KOPT-K1 (cell line): ENCODE data around the gene GRIK4.

Experiments used
- H3K27ac ChIP-seq: fragments of 200-600 bp; sonication (generic); 2 replicates; pipeline ENCODE4 v1.5.1; 2016; ENCODE audit warnings: antibody characterized with exemption, mild to moderate bottlenecking, low read depth, low read length; ENCODE audit not compliant: poor library complexity, severe bottlenecking
- H3K36me3 ChIP-seq: fragments of 200-600 bp; sonication (generic); 2 replicates; pipeline ENCODE4 v1.5.1; 2017; ENCODE audit warnings: antibody characterized with exemption, mild to moderate bottlenecking, low read length, moderate library complexity; ENCODE audit not compliant: insufficient read depth
- H3K9me3 ChIP-seq: fragments of 200-600 bp; sonication (generic); 2 replicates; pipeline ENCODE4 v1.5.1; 2017; ENCODE audit warnings: antibody characterized with exemption, low read length, mild to moderate bottlenecking; ENCODE audit not compliant: insufficient read depth, poor library complexity, severe bottlenecking

GRIK4 gene

GRCh38 chr11:120800206-120800605, 288.7 kb downstream of the GRIK4 start:
- no peaks in the 10 kb centered on the region for H3K36me3 ChIP-seq
- no peaks in the 10 kb centered on the region for H3K9me3 ChIP-seq
- no peak overlapping the region for H3K27ac ChIP-seq

GRCh38 chr11:120801801-120802689, 290.5 kb downstream of the GRIK4 start:
- H3K27ac ChIP-seq, result no peak overlapping the region
- no peaks in the 10 kb centered on the region for H3K36me3 ChIP-seq
- no peaks in the 10 kb centered on the region for H3K9me3 ChIP-seq

GRCh38 chr11:120805960-120806555, 294.5 kb downstream of the GRIK4 start:
- Histone ChIP-seq H3K9me3 (no peaks in the 10 kb centered on the region), H3K27ac (no peak overlapping the region), H3K36me3 (no peaks in the 10 kb centered on the region)

- Histone ChIP-seq H3K27ac (no peak overlapping the region), H3K9me3 (no peaks in the 10 kb centered on the region), H3K36me3 (no peaks in the 10 kb centered on the region)
Observed at GRCh38 chr11:120807414-120808150, 296.0 kb downstream of the GRIK4 start.

- no peaks in the 10 kb centered on the region for H3K9me3 ChIP-seq
- no peaks in the 10 kb centered on the region for H3K36me3 ChIP-seq
- no peak overlapping the region for H3K27ac ChIP-seq
Observed at GRCh38 chr11:120808616-120809050, 297.1 kb downstream of the GRIK4 start.

GRCh38 chr11:120810251-120810650, 298.7 kb downstream of the GRIK4 start:
- Histone ChIP-seq H3K27ac (no peak overlapping the region), H3K36me3 (no peaks in the 10 kb centered on the region), H3K9me3 (no peaks in the 10 kb centered on the region)

GRCh38 chr11:120811199-120811598, 299.7 kb downstream of the GRIK4 start:
- Histone ChIP-seq H3K27ac (no peak overlapping the region), H3K36me3 (no peaks in the 10 kb centered on the region)

GRCh38 chr11:120811731-120812130, 300.2 kb downstream of the GRIK4 start:
- no peak overlapping the region for H3K27ac ChIP-seq
- H3K36me3 ChIP-seq, result no peaks in the 10 kb centered on the region
- no peaks in the 10 kb centered on the region for H3K9me3 ChIP-seq

More at GRCh38 chr11:120811199-120811598, 299.7 kb downstream of the GRIK4 start:
- H3K9me3 ChIP-seq, result no peaks in the 10 kb centered on the region

- Histone ChIP-seq H3K27ac (no peak overlapping the region), H3K36me3 (no peaks in the 10 kb centered on the region), H3K9me3 (no peaks in the 10 kb centered on the region)
Observed at GRCh38 chr11:120814531-120815318, 303.2 kb downstream of the GRIK4 start.

GRCh38 chr11:120815319-120816100, 304.0 kb downstream of the GRIK4 start:
- no peak overlapping the region for H3K27ac ChIP-seq
- no peaks in the 10 kb centered on the region for H3K36me3 ChIP-seq
- no peaks in the 10 kb centered on the region for H3K9me3 ChIP-seq

- no peak overlapping the region for H3K27ac ChIP-seq
- no peaks in the 10 kb centered on the region for H3K36me3 ChIP-seq
- no peaks in the 10 kb centered on the region for H3K9me3 ChIP-seq
Observed at GRCh38 chr11:120816176-120816575, 304.6 kb downstream of the GRIK4 start.

- no peak overlapping the region for H3K27ac ChIP-seq
- no peaks in the 10 kb centered on the region for H3K9me3 ChIP-seq
- no peaks in the 10 kb centered on the region for H3K36me3 ChIP-seq
Observed at GRCh38 chr11:120816711-120817110, 305.2 kb downstream of the GRIK4 start.

- Histone ChIP-seq H3K9me3 (no peaks in the 10 kb centered on the region), H3K36me3 (no peaks in the 10 kb centered on the region), H3K27ac (no peak overlapping the region)
Observed at GRCh38 chr11:120817158-120817557, 305.6 kb downstream of the GRIK4 start.

GRCh38 chr11:120818097-120818496, 306.5 kb downstream of the GRIK4 start:
- H3K27ac ChIP-seq, result no peak overlapping the region
- no peaks in the 10 kb centered on the region for H3K9me3 ChIP-seq
- no peaks in the 10 kb centered on the region for H3K36me3 ChIP-seq
